Type B pancreatic cell (in vitro differentiated cells): ENCODE data around the gene FAM9A. TPM values are rescaled to one million over a fixed set of nuclear protein-coding genes. Genes with fewer than 3 reads are reported as not detected.
A peak's percentile ranks its signal among the peaks of the same experiment; 100 is the strongest.

Experiments
- DNase-seq: peaks from one replicate; pipeline ENCODE4 v3.0.0; 2021; ENCODE audit warnings: mixed read lengths; ENCODE audit not compliant: unreplicated experiment; ENCODE audit errors: extremely low spot score
- H3K27ac Mint-ChIP-seq: 2 replicates; pipeline ENCODE4 v1.8.0; 2021; ENCODE audit warnings: mild to moderate bottlenecking, mixed read lengths
- H3K27me3 Mint-ChIP-seq: 2 replicates; pipeline ENCODE4 v1.8.0; 2021; ENCODE audit warnings: mixed read lengths
- H3K36me3 Mint-ChIP-seq: 2 replicates; pipeline ENCODE4 v1.8.0; 2021; ENCODE audit warnings: mixed read lengths
- H3K4me1 Mint-ChIP-seq: one replicate; pipeline ENCODE4 v1.8.0; 2021; ENCODE audit warnings: mixed read lengths; ENCODE audit not compliant: unreplicated experiment
- H3K4me3 Mint-ChIP-seq: 2 replicates; pipeline ENCODE4 v1.8.0; 2021; ENCODE audit warnings: mild to moderate bottlenecking, mixed read lengths
- H3K9me3 Mint-ChIP-seq: 2 replicates; pipeline ENCODE4 v1.8.0; 2021; ENCODE audit warnings: mixed read lengths
- total RNA-seq: library from RNA; stranded (reverse); gene quantifications from 2 replicates; pipeline ENCODE4 v1.2.1, GENCODE V29; 2021; ENCODE audit warnings: low replicate concordance
- TF ChIP-seq, protein P1 (sequence below): fragments of 200-600 bp; sonication (generic); conservative IDR thresholded peaks from 2 replicates; pipeline ENCODE4 v1.5.0; 2021; ENCODE audit warnings: antibody characterized with exemption, mild to moderate bottlenecking

The FAM9A gene
- total RNA-seq, 1 donor from 2014 or later = not detected

- Mint-ChIP-seq H3K36me3 (no peaks in the 10 kb centered on the region), H3K27ac (no peak overlapping the region), H3K4me3 (no peak overlapping the region), H3K27me3 (no peaks in the 10 kb centered on the region), H3K4me1 (no peaks in the 10 kb centered on the region), H3K9me3 (no peaks in the 10 kb centered on the region)
- TF ChIP-seq, protein P1, sequence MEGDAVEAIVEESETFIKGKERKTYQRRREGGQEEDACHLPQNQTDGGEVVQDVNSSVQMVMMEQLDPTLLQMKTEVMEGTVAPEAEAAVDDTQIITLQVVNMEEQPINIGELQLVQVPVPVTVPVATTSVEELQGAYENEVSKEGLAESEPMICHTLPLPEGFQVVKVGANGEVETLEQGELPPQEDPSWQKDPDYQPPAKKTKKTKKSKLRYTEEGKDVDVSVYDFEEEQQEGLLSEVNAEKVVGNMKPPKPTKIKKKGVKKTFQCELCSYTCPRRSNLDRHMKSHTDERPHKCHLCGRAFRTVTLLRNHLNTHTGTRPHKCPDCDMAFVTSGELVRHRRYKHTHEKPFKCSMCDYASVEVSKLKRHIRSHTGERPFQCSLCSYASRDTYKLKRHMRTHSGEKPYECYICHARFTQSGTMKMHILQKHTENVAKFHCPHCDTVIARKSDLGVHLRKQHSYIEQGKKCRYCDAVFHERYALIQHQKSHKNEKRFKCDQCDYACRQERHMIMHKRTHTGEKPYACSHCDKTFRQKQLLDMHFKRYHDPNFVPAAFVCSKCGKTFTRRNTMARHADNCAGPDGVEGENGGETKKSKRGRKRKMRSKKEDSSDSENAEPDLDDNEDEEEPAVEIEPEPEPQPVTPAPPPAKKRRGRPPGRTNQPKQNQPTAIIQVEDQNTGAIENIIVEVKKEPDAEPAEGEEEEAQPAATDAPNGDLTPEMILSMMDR = peak; percentile 91
- DNase-seq = no peak
Observed at GRCh38 chrX:8815460-8816065, 14.4 kb upstream of the FAM9A start.

DNA sequence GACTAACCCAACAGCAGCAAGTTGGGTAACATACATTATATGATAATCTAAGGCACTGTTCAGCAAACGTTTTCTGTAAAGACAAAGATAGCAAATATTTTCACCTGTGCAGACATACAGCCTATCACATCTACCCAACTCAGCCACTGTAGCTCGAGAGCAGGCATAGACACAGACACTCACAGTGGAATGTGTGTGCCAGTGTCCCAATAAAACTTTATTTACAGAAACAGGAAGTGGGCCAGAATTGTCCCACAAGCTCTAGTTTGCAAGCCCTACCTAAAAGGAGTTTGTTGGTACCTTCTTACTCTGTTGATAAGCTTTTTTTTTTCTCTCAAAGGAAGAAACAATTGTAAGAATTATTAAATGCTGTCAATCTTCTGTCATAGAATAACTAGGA is 11.9 kb upstream of the FAM9A start:
- Mint-ChIP-seq H3K27ac (no peak overlapping the region), H3K9me3 (no peaks in the 10 kb centered on the region), H3K27me3 (no peaks in the 10 kb centered on the region), H3K36me3 (no peaks in the 10 kb centered on the region), H3K4me3 (no peak overlapping the region), H3K4me1 (no peaks in the 10 kb centered on the region)
- TF ChIP-seq, protein P1 = no peak
- no peak for DNase-seq

DNA sequence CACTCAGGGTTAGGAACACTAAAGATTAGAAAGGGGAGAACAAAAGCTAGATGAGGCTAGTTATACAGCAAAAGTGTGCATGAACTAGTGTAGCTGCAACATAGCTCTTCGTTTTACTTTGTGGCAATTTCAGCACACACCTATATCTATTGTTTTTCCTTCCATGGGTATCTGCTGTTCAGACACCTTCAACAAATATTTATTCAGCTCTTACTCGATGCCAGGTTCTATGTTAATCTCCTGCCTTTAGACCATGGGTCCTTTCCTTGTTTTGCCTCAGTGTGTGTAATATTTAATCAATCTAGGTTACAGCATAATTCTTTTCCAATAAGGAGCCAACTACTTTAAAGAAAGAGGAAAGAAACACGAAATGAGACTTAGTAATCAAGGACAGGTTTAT is 10.4 kb upstream of the FAM9A start:
- TF ChIP-seq, protein P1 = no peak
- H3K27ac Mint-ChIP-seq = no peak overlapping the region

DNA sequence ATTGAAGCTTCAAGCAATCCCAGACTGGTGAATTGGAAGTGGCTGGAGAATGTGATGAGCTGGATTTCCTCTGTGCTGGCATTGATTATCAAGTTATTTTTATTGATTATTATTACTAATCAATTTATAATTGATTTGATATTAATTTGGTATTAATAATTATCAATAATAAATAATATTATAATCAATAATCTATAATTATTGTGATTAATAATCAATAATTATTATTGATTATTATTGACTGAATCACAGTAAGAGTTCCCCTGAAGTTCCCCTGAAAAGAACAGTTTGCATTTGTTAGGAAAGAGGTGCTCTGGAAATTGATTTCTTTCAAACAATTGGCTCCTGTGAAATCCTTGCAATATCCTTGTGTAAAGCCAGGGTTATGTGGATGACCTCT is 7.5 kb upstream of the FAM9A start:
- no peaks in the 10 kb centered on the region for H3K27me3 Mint-ChIP-seq
- DNase-seq = no peak
- H3K36me3 Mint-ChIP-seq = no peaks in the 10 kb centered on the region
- no peaks in the 10 kb centered on the region for H3K9me3 Mint-ChIP-seq
- no peak overlapping the region for H3K4me3 Mint-ChIP-seq
- no peaks in the 10 kb centered on the region for H3K4me1 Mint-ChIP-seq
- TF ChIP-seq, protein P1 = no peak
- no peak overlapping the region for H3K27ac Mint-ChIP-seq

More for the DNA sequence above, 10.4 kb upstream of the FAM9A start:
- no peaks in the 10 kb centered on the region for H3K4me1 Mint-ChIP-seq
- H3K9me3 Mint-ChIP-seq = no peaks in the 10 kb centered on the region
- no peaks in the 10 kb centered on the region for H3K27me3 Mint-ChIP-seq
- no peaks in the 10 kb centered on the region for H3K36me3 Mint-ChIP-seq
- no peak overlapping the region for H3K4me3 Mint-ChIP-seq
- no peak for DNase-seq

GRCh38 chrX:8805974-8806373 is 4.8 kb upstream of the FAM9A start:
- no peak for DNase-seq
- TF ChIP-seq, protein P1 = no peak
- no peaks in the 10 kb centered on the region for H3K27me3 Mint-ChIP-seq
- H3K27ac Mint-ChIP-seq = no peak overlapping the region
- no peak overlapping the region for H3K4me3 Mint-ChIP-seq
- no peaks in the 10 kb centered on the region for H3K9me3 Mint-ChIP-seq
- no peaks in the 10 kb centered on the region for H3K4me1 Mint-ChIP-seq
- no peaks in the 10 kb centered on the region for H3K36me3 Mint-ChIP-seq

DNA sequence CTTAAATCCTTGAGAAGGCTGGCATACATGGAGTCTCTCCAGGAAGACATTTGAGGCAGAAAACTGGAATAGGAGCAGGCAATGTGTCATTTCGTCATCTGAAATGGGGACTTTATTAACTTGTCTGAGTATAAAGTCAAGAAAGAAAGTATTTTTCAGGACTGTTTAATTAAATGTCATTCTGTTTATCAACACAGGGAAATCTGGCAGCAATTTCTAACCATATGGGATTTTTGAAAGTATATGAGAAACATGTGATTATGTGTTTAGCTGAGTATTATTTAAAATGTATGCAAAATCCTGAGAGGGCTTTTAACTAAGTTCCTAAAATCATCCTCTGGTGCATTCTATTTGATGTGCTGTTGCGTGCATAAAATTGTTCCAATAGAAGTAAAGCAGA is 3.9 kb upstream of the FAM9A start:
- Mint-ChIP-seq H3K4me1 (no peaks in the 10 kb centered on the region), H3K9me3 (no peaks in the 10 kb centered on the region), H3K27ac (no peak overlapping the region), H3K36me3 (no peaks in the 10 kb centered on the region), H3K27me3 (no peaks in the 10 kb centered on the region), H3K4me3 (no peak overlapping the region)
- DNase-seq = no peak
- TF ChIP-seq, protein P1 = no peak
